ENCODE results near the gene SHANK1.
"Not testable (repeated sequence)": the region's sequence is repeated elsewhere in the genome, so short reads cannot be mapped to it uniquely, and the experiment has no call there.

The SHANK1 gene

GRCh38 chr19:50719566-50719965, at the start of gene SHANK1:
Gene SHANK1, minus strand, starts transcription at chr19:50719802. Its CDS starts 2,883 bp downstream, at chr19:50716919.
- DNase-seq (ENCODE audit: low read depth, low spot score), result no peak

DNA sequence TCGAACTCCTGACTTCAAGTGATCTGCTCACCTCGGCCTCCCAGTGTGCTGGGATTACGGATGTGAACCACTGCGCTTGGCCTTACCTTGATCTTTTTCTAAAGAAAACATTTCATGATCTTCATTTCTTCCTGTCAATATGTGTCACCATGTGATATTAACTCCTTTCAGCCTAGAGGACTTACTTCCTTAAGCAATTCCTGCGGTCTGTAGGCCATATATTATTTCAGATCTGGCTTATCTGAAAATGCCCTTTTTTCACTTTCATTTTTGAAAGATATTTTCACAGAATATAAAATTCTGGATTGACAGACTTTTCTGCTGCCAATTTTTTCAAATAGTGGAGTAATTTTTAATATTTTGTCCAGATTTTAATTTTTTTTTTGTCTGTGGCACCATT, 48.7 kb upstream of the SHANK1 start:
- DNase-seq (ENCODE audit: low read depth, low spot score), result no peak

DNA sequence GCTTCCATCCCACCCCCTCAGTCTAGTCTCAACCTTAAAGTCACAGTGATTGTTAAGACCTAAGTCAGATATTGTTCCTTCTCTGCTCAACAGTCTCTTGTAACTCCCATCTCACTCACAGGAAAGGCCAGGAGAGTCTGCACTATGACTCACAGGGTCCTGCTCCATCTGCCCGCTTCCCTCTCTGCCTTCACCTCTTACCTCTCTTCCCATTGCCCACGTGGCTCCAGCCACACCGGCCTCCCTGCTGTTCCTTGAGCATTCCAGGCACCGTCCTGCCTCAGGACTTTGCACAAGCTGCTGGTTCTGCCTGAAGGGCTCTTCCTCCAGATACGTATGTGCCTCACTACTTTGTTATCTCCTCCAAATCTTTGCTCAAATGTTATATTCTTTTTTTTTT, 47.7 kb upstream of the SHANK1 start:
- DNase-seq (ENCODE audit: low read depth, low spot score), result not testable (repeated sequence)

DNA sequence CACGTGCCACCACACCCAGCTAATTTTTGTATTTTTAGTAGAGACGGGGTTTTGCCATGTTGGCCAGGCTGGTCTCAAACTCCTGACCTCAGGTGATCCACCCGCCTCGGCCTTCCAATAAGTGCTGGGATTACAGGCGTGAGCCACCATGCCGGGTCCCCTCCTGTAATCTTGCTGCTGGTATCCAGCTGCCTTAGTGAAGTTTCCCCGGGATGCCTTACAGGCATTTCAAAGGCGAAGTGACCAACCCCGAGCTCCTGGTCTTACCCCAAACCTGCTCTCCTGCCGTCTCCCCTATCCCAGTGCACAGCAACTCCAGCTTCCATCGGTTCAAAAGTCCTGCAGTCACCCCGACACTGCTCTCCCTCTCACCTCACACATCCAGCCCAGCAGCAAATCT, 47.1 kb upstream of the SHANK1 start:
- DNase-seq (ENCODE audit: low read depth, low spot score), result not testable (repeated sequence)

- no peak for DNase-seq (ENCODE audit: low read depth, low spot score)
These were observed 44.8 kb upstream of the SHANK1 start for GRCh38 chr19:50764409-50764808.

GRCh38 chr19:50763521-50763920, 43.9 kb upstream of the SHANK1 start:
- not testable (repeated sequence) for DNase-seq (ENCODE audit: low read depth, low spot score)

DNA sequence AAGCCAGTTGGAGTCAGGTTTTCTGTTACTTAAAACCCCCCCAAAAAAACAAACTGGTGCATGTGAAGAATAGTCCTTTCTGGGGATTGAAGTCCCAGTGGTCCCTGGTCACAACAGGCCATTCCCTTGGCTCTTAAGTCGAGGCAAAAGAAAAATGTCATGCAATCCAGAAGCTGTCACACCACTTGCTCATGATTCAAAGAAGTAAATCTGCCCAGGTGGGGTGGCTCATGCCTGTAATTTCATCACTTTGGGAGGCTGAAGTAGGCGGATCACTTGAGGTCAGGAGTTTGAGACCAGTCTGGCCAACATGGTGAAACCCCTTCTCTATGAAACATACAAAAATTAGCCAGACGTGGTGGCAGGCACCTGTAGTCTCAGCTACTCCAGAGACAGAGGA, 41.9 kb upstream of the SHANK1 start:
- DNase-seq (ENCODE audit: low read depth, low spot score), result not testable (repeated sequence)

- DNase-seq (ENCODE audit: low read depth, low spot score), result no peak
These were observed 40.3 kb upstream of the SHANK1 start for GRCh38 chr19:50759886-50760285.

DNA sequence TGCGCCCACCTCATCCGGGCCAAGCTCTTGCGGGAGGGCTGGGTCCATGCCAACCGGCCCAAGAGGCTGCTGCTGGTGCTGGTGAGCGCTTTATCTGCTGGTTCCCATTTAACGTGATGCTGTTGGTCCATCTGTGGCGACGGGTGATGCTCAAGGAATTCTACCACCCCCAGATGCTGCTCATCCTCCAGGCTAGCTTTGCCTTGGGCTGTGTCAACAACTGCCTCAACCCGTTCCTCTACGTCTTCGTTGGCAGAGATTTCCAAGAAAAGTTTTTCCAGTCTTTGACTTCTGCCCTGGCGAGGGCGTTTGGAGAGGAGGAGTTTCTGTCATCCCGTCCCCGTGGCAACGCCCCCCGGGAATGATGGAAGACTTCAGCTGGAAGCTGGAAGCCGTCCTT, 39.5 kb upstream of the SHANK1 start:
- not testable (repeated sequence) for DNase-seq (ENCODE audit: low read depth, low spot score)

DNA sequence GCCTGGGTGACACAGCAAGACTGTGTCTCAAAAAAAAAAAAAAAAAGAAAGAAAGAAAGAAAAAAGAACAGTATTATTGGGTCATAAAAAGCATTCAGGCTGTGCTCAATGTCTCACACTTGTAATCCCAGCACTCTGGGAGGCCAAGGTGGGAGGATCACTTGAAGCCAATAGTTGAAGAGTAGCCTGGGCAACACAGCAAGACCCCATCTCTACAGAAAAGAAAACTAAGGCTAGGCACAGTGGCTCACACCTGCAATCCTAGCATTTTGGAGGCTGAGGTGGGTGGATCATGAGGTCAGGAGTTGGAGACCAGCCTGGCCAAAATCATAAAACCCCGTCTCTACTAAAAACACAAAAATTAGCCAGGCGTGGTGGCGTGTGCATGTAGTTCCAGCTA, 38.0 kb upstream of the SHANK1 start:
- DNase-seq (ENCODE audit: low read depth, low spot score), result not testable (repeated sequence)

GRCh38 chr19:50756244-50756643, 36.6 kb upstream of the SHANK1 start:
- not testable (repeated sequence) for DNase-seq (ENCODE audit: low read depth, low spot score)

GRCh38 chr19:50753879-50754278, 34.3 kb upstream of the SHANK1 start:
- no peak for DNase-seq (ENCODE audit: low read depth, low spot score)

DNA sequence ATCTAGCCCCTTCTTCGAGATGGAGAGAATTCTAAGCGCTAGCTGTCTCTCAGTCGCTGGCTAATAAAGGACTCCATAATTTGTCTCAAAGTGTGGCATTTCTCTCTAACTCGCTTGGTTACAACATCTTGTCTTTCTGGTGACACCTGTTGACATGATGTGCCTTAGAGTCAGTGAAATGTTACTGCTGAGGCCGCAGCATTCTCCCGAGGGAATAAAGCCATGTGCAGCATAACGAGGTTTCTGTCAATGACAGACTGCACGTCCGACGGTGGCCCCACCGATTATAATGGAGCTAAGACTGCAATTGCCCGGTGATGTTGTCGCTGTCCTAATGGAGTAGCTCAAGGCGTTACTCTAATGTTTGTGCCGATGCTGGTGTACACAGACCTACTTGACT, 30.4 kb upstream of the SHANK1 start:
- DNase-seq (ENCODE audit: low read depth, low spot score), result no peak

- no peak for DNase-seq (ENCODE audit: low read depth, low spot score)
These were observed 29.9 kb upstream of the SHANK1 start for GRCh38 chr19:50749490-50749889.

DNA sequence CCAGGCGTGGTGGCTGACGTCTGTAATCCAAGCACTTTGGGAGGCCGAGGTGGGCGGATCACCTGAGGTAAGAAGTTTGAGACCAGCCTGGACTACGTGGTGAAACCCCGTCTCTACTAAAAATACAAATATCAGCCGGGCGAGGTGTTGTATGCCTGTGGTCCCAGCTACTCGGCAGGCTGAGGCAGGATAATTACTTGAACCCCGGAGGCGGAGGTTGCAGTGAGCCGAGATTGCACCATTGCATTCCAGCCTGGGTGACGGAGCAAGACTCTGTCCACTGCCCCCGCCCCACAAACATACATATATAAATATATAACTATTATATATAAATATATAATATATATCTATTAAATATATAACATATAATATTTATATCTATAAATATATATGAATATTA, 27.5 kb upstream of the SHANK1 start:
- not testable (repeated sequence) for DNase-seq (ENCODE audit: low read depth, low spot score)

- DNase-seq (ENCODE audit: low read depth, low spot score), result no peak
These were observed 25.6 kb upstream of the SHANK1 start for GRCh38 chr19:50745221-50745620.

GRCh38 chr19:50743537-50743936, 23.9 kb upstream of the SHANK1 start:
- DNase-seq (ENCODE audit: low read depth, low spot score), result no peak

GRCh38 chr19:50741179-50741933, 21.8 kb upstream of the SHANK1 start:
- DNase-seq (ENCODE audit: low read depth, low spot score), result no peak

DNA sequence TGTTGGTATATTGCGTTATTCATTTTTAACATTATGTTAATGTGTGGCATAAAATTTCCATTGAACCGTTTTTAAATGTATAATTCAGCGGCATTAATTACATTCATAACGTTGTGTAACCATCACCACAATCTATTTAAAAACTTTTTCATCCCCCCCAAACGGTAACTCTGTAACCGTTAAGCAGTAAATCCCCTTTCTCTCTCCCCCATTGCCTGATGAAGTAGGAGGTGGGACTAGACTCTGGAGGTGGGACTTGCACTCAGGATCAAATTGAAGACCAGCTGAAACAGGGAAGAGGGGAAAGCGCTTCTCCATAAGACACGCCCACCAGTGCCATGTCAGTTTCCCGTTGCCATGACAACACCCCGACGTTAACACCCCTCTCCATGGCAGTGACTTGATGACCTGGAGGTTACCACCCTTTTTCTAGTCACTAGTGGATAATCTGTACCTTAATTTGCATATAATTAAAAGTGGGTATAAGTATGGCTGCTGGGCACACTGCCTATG, 20.4 kb upstream of the SHANK1 start:
- no peak for DNase-seq (ENCODE audit: low read depth, low spot score)

DNA sequence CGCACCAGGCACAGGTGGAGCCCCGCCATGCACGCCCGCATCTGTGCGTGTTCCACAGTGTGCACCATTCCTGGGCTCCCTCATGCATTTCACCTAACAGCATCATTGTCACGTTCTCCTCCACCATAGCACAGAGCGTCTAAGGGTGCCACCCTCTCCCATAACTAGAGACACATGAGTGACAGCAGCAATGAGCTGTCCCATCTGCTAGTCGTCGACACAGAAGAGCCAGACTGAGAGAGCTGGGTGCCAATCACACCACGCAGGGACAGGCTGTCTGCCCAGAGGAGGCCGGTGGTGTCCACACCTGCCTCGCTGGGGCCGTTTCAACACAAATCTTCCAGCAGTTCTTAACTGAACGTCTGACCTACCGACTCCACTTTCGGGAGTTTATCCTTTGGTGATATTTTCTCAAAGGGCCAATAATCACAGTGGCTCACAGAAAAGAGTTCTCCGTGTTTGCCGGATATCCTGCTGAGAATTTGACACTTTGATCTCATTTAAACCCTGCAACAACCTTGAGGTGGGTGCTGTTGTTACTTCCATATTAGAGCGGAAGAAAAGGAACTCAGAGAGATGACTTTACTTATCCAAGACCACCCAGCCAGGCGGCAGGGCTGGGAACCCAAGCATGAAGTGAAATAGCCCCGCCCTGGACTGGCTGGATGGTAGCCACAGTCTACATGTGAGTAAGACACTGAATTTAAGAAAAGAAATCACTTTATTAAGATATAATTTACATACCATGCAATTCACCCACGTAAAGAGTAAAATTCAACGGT, 19.7 kb upstream of the SHANK1 start:
- no peak for DNase-seq (ENCODE audit: low read depth, low spot score)

DNA sequence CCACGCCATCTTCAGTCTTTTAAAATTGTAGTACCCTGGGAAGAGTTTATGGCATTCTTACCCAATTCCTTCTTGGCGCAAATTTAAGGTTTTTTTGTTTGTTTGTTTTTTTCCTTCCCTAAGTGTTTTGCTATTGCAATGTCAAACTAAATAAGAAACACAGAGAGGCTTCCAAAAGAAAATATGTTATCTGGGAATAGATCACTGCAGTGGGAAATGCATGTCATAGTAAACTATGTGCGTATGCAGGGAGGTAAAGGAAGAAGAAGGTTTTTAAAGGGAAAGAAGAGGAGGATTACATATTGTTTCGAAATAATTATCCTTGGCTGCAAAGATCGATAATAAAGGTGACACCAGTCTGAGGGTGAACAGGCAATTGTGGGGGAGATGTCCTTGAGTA, 16.7 kb upstream of the SHANK1 start:
- DNase-seq (ENCODE audit: low read depth, low spot score), result no peak

DNA sequence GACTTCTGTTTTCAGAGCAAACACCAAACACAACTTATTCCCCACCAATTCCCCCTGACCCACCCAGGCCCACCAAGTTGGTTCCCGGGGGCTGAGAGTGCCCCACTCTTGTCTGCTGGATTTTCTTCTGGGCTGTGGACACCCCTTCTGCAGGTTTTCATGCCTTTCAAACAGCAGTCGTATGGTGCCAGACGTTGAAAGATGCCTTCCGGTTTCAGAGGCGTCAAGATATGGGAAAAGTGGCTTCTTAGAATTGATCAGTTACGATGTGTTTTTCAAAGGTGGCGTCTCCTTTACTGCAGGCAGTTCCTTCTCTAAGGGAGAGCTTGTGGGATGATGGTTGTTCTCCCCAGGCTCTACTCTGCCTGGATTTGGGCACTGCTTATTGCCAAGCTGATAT, 16.3 kb upstream of the SHANK1 start:
- DNase-seq (ENCODE audit: low read depth, low spot score), result no peak

GRCh38 chr19:50729894-50730293, 10.3 kb upstream of the SHANK1 start:
- no peak for DNase-seq (ENCODE audit: low read depth, low spot score)
